ENCODE results near the gene EPB41L4B.

Gene EPB41L4B

DNA sequence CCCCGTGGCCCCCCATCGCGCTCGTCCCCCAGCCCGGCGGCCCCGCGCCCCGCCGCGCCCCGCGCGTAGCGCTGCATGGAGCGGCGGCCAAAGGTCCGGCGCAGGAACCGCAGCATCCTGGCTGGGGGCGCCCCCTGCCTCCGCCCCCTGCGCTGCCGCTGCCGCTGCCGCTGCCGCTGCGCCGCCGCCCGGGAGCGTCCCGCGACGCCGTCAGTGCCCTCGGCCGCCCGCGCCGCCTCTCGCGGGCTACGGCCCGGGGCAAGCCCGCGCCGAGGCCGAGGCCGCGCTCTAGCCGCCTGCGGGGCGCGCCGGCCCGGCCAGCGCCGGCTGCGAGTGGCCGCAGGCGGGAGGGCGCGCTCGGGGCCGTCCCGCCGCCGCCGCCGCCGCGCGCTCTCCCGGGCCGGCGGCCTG lies 523 bp downstream of the EPB41L4B start:
- peak; percentile 54 for DNase-seq (ENCODE audit: low spot score)

DNA sequence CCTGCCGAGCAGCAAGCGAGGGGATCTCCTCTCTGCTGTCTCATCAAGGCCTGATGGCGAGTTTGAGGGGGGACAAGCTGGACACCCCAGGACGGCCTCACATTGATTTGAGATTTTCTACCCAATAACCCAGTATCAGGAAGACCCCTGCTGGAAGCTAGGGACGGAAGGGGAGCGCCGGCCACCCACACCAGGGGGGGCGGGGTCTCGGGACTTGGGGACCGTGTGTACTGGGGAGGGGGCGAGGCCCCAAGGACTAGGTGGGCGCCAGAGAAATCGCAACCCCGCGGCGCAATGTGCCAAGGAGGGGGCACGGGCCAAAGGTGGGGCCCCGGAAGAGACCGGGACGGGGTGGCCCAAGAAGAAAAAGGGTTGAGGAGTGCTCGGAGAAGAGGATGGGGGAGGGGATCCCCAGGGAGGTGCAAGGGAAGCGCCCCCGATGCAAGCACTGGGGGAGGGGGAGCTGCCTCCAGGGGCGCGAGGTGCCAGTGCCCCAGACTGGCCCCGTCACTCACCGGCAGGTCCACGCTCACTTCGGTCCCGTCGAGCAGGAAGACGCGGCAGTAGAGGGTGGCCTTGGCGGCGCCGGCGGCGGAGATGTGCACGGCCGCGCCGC lies 1.1 kb downstream of the EPB41L4B start:
- no peak for DNase-seq (ENCODE audit: low spot score)

DNA sequence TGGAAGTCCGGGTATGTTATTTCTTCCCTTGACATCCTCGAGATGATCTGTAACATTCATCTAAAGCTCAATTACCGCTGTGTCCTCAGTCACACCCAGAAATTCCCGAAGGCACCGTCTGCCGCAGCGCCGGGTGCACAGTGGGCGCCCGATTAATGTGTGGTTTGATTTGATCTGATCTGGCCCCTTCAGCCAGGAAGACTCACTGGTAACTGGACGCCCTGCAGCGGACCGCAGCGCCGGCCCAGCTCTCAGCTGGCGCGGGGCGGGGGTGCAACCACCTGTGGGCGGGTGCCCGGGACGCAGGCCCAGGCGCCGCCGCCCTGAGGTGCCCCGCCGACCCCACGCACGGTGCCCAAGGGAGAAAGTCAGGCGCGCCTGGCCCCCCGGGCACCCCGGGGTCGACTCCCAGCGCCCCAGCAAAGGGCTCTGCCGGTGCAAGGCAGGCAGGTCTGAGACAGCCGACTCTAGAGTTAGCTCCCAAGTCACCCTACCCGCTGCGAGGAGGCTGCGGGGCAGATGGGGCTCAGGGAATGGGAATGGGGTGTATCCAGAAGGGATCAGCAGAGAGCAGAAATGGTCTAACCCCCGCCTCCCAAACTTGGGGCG lies 1.7 kb downstream of the EPB41L4B start:
- DNase-seq (ENCODE audit: low spot score) = no peak

DNA sequence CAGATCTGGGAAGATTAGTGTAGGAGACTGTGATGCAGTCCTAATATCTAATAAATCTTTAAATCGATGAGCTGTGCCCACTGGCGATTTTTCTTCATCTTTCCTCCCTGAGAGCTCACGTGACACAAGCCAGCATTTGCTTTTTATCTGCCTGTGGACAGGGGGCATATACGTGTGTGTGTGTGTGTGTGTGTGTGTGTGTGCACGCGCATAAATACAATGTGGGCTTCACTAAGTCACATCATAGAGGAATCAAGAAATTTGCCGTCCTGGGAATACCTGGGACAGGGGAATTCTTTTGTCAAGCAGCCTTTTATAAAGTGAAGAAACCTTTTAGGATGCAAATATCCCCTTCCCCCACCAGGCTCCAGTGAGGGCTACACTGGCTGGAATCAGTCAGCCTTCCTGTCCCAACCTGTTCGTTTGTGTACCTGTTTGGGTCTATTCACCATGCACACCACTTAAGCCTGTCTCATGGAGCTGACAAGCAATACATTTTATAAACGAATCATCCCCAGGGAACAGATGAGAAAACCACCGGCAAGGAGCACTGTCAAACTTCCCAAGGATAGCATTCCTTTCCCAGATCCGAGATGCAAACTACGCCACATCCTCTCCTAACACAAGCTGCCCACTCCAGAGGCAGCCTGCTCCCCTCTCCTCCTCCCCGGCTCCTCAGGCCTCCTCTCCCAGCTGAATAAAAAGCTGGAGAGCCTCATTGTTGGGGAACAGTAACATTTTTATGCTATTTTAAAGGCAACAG lies 2.7 kb downstream of the EPB41L4B start:
- no peak for DNase-seq (ENCODE audit: low spot score)

DNA sequence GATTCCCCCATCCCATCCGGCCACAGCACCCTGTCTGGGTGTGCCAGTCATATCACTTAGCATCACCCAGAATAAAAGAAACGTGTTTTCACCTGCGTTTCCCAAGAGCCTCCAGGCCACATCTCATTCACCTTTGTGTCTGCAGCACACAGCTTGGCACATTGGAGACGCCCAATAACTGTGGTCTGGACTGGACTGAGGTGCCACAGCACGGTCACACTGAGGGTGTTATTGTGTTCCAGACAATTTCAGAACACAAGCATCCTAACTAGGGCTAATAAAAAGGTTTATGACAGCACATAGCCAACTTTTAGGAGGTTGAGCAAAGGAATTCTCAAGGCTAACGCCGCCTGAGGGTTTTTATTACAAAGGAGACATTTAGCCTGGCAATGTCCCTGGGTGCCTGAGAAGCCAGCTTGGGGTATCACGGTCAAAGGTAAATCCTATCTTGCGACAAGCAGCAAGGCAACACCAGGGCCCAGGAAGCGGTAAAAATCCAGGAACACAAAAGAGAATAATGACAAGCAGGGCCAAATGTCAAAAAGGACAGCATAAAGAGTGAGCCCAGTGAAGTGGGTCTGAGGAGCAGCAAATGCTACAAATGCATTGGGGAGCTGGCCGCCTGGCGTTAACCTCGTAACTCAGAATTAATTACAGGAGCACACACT lies 3.4 kb downstream of the EPB41L4B start:
- DNase-seq (ENCODE audit: low spot score) = no peak

DNA sequence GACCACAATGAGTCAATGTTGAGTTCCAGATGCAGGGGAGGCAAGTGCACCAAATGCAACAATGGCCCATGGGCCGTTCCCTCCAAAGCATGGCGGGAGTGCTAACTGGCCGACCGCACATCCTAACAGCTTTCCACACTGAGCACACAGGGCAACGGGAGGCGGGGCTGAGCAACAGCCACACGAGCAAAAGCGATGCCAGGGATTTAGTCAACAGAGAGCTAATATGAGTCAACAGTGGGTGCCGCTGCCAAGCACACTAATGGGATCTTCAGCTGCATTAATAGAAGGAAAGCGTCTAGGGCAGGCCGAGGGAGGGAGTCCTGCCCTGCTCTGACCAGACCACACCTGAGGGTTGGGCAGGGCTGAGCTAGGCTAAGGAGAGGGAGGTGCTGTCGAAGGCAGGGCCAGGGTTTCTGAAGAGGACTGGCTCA lies 4.6 kb downstream of the EPB41L4B start:
- DNase-seq (ENCODE audit: low spot score) = no peak

DNA sequence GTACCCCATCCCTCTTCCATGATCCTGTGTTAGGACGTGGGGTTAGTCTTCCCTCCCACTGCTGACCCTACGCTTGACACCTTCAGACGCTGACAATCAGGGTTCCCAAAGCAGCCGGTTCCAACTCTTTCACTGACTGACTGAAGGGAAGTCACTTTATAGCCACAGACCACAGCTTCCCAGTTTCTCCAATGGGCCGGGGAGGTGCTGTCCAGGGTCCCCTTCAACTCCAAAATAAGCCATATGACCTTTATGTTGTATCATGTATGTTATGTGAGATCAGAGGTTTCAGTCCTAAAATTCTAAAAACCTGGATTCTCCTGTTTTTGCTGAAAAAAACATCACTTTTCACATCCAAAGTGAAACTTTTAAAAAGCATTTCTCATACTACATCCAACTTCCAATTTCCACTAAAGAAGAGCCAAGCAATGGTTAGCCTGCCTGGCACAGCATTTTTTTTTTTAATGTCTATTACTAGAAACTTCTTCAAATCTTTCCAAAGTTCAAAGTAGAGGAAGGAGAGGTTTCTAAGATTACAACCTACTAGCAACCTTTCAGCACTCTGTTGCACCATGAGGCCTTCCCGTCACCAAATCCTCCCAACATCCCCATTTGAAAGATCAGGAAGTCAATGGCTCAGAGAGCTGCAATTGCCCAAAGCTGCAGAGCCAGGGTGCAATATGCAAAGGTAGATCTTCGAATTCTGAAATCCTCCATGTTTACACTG lies 5.2 kb downstream of the EPB41L4B start:
- no peak for DNase-seq (ENCODE audit: low spot score)

DNA sequence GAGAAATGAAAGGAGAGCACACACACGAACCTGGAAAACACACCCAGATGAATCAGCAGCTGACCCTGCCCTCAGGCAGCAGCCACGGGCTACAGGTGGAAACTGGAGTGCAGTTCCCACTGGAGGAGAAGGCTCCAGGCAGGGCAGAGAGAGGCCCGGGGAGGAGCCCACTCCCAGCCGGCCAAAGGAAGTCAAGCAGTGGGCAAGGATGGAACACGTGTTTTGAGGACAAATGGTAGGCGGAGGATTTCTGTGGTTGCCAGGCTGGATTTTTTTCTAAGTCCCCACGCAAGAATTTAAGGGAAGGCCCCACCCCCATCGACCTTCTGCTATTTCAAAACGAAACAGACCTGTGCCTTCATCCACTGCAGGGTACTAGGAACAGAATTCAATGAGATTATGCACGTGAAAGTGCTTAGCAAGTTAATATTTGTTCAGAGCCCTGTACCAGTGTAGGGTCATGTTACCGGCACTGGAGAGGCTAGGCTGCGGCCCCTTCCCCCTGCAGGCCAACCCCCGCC lies 6.8 kb downstream of the EPB41L4B start:
- DNase-seq (ENCODE audit: low spot score) = peak; percentile 50

DNA sequence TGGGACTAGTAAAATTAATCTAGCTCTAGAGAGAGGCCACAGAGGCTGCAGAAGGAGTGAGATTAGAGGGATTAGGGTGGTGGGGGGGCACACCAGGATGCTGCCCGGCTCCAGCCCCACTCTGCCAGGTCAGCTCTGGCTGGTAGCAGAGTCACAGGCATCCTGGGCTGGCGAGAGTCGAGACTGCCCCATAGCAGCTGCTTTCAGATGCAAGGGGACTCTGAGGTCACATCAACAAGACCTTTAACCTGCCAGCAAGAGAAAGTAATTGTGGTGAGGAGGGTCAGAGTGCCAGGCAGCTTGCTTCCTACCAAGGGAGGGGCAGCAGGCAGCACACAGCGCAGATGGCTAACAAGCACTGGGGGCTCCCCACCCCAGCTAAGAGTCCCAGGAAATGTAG lies 7.5 kb downstream of the EPB41L4B start:
- DNase-seq (ENCODE audit: low spot score) = peak; percentile 53

DNA sequence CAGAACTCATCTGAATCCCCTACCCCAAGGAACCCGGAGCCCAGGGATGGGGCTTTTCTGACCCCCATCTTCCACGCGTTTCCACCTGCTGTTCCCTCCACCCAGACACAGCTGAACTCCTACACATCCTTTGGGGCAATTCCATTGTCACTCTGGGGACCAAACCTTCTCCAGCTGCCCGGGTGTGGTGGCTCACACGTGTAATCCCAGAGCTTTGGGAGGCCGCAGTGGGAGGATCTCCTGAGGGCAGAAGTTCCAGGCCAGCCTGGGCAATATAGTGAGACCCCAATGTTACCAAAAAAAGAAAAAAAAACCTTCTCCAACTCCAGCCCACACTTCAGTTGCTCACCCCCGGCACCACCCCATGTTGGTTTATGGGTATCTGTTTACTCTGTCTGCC lies 8.1 kb downstream of the EPB41L4B start:
- no peak for DNase-seq (ENCODE audit: low spot score)

DNA sequence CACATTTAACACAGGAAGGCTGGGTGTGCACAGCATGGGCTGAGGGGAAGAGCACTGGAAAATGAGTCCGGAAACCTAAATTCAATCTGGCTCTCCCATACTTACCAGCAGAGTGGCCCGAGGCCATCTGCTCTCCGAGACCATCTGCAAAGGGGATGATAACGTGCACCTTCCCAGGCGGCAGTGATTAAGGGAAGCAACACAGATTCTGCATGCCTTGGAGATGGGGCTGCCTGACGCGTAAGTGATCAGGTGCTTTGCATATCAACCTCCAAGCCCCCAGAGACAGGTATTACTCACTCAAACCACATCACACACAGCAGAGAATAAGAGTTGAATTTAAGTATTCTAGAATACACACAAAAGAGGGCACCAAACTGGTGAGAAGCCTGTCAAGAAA lies 9.1 kb downstream of the EPB41L4B start:
- no peak for DNase-seq (ENCODE audit: low spot score)

DNA sequence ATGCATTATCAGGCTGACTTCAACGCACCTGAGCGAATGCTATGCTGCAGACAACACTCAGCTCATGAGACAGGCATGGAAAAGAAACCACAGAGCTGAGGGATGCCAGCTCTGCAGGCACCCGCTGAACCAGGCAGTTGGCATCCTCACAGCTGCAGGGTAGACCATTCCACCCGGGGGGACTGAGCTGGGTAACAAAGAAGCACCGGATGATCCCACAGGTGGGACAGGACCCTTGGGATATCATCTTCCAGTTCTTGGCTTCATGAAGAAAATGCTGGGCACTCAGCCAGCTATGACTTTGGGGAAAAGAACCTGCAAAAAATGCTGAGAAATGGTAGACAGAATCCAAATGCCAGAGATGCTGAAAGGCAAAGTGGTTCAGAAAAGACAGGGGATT lies 9.6 kb downstream of the EPB41L4B start:
- DNase-seq (ENCODE audit: low spot score) = no peak

DNA sequence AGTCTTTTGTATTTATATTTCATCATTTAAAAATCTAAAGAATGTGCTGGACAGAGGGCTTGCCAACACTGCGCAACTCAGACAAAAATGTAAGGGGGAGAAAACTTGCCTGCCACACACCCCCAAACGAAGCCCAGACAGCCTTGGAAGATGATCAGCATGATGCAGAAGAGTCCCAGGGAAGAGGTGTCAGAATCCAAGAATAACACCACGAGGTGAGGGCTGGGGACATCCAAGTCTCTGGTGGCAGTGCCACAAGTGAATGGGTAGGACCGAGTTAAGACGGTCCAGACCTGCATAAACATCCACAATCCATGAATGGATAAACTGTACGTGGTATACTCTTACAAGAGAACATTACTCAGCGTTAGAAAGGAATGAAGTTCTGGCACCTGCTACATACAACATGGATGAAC lies 10.4 kb downstream of the EPB41L4B start:
- DNase-seq (ENCODE audit: low spot score) = no peak

DNA sequence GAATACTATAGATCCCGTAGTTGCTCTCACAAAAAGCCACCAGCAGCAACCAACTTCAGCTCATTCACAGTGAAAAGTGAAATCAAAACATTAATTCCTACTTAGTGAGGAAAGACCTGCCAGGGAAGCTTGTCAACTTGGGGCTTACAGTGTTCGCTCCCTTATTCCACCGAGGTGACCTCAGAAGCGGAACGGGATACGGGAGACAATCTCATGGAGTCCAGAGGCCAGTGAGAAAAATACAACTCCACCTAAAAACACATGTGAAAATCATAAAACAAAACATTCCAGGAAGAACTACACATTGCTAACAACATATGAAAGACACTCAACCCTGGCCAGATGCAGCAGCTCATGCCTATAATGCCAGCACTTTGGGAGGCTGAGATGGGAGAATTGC lies 11.6 kb downstream of the EPB41L4B start:
- DNase-seq (ENCODE audit: low spot score) = no peak

DNA sequence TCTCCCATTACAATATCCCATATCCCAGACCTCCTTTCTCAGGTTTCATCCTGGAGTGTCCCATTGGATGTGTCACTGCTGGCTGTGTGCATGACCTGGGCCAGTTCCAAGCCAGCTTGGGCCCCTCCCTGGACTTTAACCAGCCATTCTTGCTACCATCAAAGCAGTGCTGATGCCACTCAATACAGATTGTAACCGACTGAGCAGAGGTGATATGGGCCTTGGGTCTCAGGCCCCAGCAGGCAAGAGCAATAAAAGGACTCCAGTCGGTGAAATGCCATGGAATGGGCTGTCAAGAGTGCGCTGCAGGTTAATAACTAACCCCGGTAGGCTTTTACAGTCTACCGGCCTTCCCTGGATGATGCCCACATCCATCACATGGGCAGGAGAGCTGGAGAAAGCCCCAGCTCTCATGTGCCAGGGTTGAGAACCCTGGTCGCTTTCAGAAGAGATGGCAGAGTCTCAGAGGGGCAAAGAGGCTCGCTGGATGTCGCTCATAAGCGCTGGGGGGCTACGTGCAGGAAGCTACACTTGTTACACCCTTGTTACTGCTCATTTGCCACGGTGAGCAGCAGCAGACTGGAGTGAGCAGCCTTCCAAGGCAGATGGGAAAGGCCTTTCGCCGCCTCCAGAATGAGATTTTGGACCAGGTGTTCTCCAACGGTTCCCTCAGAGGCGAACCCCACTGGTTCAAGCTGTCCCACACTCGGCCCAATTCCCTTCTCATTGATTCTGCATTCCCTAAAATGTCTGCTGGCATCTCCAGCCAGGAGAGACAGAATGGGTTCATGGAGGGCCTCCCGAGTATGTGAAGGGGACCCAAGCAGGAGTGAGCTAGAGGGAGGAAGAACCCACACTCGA lies 13.2 kb downstream of the EPB41L4B start:
- DNase-seq (ENCODE audit: low spot score) = peak; percentile 75

DNA sequence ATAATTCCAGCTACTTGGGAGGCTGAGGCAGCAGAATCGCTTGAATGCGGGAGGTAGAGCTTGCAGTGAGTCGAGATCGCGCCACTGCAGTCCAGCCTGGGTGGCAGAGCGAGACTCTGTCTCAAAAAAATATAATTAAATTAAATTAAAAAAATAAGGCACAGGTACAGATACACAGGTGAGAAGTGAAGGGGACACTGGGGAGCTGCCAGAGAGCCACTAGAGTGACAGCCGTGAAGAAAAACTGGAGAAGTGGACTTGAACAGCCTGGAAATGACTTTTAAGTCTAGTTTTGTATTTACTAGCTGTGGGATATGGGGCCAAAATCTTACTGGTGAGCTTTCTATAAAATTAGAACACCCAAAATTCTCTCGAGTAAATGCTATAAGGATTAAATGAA lies 15.1 kb downstream of the EPB41L4B start:
- DNase-seq (ENCODE audit: low spot score) = no peak

DNA sequence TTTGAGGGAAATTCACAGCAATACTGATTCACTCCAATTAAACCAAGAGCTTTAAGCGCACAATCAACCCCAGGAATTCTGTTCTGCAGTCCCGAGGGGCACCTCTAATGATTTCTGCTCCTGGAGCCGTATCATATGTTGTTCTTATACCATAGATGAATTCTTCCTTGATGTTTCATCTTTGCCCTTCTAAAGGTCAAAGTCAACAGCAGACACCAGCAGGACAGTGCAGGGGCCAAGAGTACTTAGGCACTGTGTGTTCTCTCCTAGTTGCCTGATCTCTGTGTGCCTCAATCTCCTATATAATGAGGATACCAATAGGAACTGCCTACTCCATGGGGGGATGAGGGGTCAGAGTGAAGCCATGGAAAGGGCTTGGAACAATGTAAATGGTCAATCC lies 16.5 kb downstream of the EPB41L4B start:
- no peak for DNase-seq (ENCODE audit: low spot score)

DNA sequence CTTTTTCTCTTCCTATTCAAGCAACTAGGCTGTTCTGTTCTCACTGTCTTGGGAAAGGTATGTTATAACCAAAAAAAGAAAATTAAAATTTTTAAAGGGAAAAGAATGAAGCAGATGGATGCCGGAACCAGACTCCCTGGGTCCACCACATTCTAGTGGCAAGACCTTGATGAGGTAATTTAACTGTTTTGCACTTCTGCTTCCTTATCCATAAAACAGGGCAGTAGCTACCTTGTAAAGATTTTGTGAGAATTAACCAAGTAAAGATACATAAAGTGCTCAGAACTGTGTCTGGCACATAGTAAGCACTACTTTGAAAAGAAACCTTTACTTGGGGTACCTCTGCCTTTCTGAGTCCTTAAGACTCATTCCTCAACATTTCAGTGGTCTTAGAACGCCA lies 17.0 kb downstream of the EPB41L4B start:
- no peak for DNase-seq (ENCODE audit: low spot score)

DNA sequence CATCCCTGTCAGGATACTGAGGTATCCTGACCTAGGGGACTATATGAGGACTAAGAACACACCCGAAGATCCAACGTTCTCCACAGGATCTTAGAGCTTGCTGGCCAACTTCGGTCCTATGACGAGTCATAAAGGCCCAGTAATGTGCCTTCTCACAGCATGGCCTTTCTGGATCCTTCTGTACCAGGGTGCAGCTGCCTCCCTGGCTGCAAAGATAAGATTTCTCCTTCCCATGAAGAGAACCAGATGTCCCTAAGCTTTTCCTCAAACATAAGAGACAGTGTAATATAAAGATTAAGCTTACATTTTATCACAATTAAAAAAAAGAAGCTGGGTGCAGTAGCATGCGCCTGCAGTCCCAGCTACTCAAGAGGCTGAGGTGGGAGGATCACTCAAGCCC lies 18.3 kb downstream of the EPB41L4B start:
- DNase-seq (ENCODE audit: low spot score) = no peak

DNA sequence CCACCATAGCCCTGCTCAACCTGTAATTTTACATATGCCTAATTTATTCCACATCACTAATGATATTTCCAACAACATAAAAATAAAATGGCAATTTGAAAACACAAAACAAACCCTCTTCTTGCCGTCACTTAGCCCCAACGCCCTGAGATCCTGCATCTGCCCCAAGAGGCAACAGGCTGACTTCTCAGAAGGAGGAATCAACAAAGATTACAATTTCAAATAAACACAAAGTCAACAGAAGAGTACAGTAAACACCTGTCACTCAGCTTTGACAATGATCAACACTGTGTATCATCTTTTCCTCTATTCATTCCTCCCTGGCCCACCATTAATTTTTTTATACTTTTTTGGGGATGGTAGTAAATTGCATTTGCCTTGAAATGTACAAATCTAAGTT lies 19.8 kb downstream of the EPB41L4B start:
- no peak for DNase-seq (ENCODE audit: low spot score)

DNA sequence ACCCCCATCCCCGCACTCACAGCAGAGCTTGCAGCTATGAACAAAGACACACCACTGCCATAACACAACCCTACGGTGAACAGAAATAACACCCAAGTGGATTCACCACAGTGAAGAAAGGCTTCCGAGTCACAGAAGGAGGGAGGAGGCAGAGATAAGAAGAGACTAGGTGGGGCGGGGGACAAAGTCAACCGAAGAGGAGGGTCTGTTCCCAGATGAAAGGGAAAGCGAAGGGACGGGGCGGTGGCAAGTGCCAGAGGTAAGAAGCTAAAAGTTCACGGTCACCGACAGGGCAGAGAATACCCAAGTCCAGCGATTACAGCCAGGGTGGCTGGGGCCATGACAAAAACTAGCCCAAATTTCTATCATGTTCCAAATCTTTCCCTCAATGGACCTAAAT lies 21.0 kb downstream of the EPB41L4B start:
- DNase-seq (ENCODE audit: low spot score) = no peak
